Neutrophil (primary cell): ENCODE data around the gene MIGA2.
"Not testable (repeated sequence)": the region's sequence is repeated elsewhere in the genome, so short reads cannot be mapped to it uniquely, and the experiment has no call there.

Source experiments
- H3K27ac ChIP-seq: fragments of 200-600 bp; sonication (generic); 2 replicates; pipeline ENCODE4 v1.5.1; 2016; ENCODE audit warnings: mild to moderate bottlenecking, moderate library complexity
- H3K27me3 ChIP-seq: fragments of 200-600 bp; sonication (generic); 2 replicates; pipeline ENCODE4 v1.6.0; 2016; ENCODE audit warnings: mild to moderate bottlenecking
- H3K36me3 ChIP-seq: fragments of 200-600 bp; sonication (generic); 2 replicates; pipeline ENCODE4 v1.5.1; 2017
- H3K4me1 ChIP-seq, 2 experiments: fragments of 200-600 bp in 1 of 2; sonication (generic) in 1 of 2; 1 replicate in 1 of 2; 2 replicates in 1 of 2; pipeline versions ENCODE4 v1.5.1 to v1.6.1; 2013 to 2016; ENCODE audit warnings: low read depth in 1 of 2, low read length in 1 of 2, mild to moderate bottlenecking in 1 of 2, moderate library complexity in 1 of 2; ENCODE audit not compliant: control insufficient read depth in 1 of 2, insufficient read depth in 1 of 2
- H3K4me3 ChIP-seq, 2 experiments: fragments of 200-600 bp in 1 of 2; sonication (generic) in 1 of 2; 1 replicate in 1 of 2; 2 replicates in 1 of 2; pipeline ENCODE4 v1.5.1; 2013 to 2016; ENCODE audit warnings: low read depth in 1 of 2, low read length in 1 of 2, mild to moderate bottlenecking in 1 of 2, moderate library complexity in 1 of 2
- H3K9me3 ChIP-seq: fragments of 200-600 bp; sonication (generic); 2 replicates; pipeline ENCODE4 v1.5.1; 2016
- CTCF ChIP-seq: fragments of 200-600 bp; sonication (generic); IDR thresholded peaks from 2 replicates; pipeline ENCODE4 v1.5.1; 2016; ENCODE audit warnings: antibody characterized with exemption

The MIGA2 gene

DNA sequence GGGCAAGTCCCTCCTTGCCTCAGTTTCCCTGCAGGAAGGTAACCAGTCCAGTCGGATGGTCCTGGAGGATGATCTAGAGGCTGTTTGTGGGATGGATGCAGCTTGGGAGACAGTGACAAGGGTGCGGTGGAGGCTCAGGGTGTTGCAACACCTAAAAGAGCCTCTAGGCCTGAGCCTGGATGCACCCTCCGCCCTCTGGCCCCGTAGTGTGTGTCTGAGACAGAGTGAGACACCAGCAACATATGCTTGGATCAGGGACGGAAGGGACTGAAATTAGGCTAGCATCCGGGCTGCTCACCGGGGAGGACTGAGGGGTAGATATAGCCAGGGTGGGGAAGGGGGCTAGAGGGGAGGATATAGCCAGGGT is 73.1 kb downstream of the MIGA2 start:
- no peak for TF ChIP-seq CTCF
- Histone ChIP-seq H3K27ac (no peak overlapping the region), H3K27me3 (no peaks in the 10 kb centered on the region), H3K4me3 (no peak overlapping the region), H3K36me3 (peaks cover 5% of the 10 kb centered on the region), H3K9me3 (no peaks in the 10 kb centered on the region), H3K4me1 (peaks cover 21 to 26% of the 10 kb centered on the region in 2 experiments)

DNA sequence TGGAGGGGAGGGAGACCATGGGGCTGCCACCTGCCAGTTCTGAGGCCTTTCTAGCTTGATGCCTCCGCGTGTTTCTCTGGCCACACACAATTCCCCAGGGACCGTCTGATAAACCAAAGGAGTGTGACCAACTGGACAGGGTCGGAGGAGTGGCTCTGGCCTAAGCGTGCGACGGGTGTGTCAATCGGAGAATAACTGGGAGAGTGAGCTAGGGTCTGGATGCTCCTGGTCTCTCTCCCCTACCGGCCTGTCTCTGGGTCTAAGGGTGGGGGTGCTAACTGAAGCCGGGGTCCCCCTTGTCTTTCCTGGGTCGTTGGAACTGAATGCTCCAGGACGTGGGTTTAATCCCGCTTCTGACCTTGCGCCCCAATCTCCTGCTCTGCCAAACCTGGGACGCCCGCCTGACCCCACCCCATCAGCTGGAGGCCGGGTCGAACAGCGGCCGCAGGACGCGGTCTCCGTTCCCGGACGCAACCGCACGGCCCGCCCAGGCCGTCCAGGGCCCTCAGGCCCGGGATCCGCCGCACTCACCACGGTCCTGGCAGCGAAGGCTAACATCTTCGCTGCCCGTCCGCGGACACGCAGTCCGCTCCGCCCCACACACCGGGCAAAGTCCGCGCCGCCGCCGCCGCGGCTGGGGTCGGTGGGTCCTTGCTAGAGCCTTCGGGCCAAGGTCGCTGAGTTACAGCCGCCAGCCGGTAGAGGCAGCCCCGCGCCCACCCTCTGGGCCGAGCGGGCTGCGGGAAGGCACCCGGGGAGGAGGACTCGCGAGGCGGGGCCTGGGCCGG is 73.7 kb downstream of the MIGA2 start:
- H3K9me3 ChIP-seq, result no peaks in the 10 kb centered on the region
- H3K27me3 ChIP-seq, result no peaks in the 10 kb centered on the region
- peak overlapping the region; percentile 95 to 99 for H3K4me3 ChIP-seq
- H3K36me3 ChIP-seq, result peaks cover 5% of the 10 kb centered on the region
- TF ChIP-seq CTCF, result no peak
- H3K4me1 ChIP-seq, result peaks cover 21 to 26% of the 10 kb centered on the region in 2 experiments
- H3K27ac ChIP-seq, result peak overlapping the region; percentile 91

- peak; percentile 42 for TF ChIP-seq CTCF
Measured at GRCh38 chr9:129110740-129111527, 74.5 kb downstream of the MIGA2 start, which contains the start of the genes CRAT and PTPA. Gene CRAT, minus strand, starts transcription at chr9:129110793. Its CDS starts 284 bp downstream, at chr9:129110509. Gene PTPA, plus strand, starts transcription at chr9:129111415. Its CDS starts 186 bp downstream, at chr9:129111601.

GRCh38 chr9:129111528-129112151 is 75.2 kb downstream of the MIGA2 start:
- Histone ChIP-seq H3K9me3 (no peaks in the 10 kb centered on the region), H3K36me3 (peaks cover 5% of the 10 kb centered on the region), H3K4me3 (peak overlapping the region; percentile 95 to 99), H3K4me1 (peaks cover 21 to 26% of the 10 kb centered on the region in 2 experiments), H3K27me3 (no peaks in the 10 kb centered on the region), H3K27ac (peak overlapping the region; percentile 91)
- no peak for TF ChIP-seq CTCF

More at GRCh38 chr9:129110740-129111527, 74.5 kb downstream of the MIGA2 start, which contains the start of the genes CRAT and PTPA:
- peak within 1 kb of the TSS; percentile 95 to 99 for H3K4me3 ChIP-seq
- H3K9me3 ChIP-seq, result no peaks in the 10 kb centered on the region
- H3K27me3 ChIP-seq, result no peaks in the 10 kb centered on the region
- peaks cover 5% of the 10 kb centered on the region for H3K36me3 ChIP-seq
- H3K27ac ChIP-seq, result peak within 1 kb of the TSS; percentile 91
- H3K4me1 ChIP-seq, result peaks cover 21 to 26% of the 10 kb centered on the region in 2 experiments

DNA sequence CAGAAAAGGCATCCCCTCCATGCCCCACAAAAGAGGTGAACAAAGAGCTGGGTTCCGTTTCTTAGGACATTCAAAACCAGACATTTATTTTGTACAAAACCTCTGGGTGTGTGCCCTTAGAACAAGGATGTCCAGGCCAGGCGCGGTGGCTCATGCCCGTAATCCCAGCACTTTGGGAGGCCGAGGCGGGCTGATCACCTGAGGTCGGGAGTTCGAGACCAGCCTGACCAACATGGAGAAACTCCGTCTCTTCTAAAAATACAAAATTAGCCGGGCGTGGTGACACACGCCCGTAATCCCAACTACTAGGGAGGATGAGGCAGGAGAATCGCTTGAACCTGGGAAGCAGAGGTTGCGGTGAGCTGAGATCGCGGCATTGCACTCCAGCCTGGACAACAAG is 76.1 kb downstream of the MIGA2 start:
- peaks cover 21 to 26% of the 10 kb centered on the region in 2 experiments for H3K4me1 ChIP-seq
- H3K27ac ChIP-seq, H3K27me3 ChIP-seq, H3K9me3 ChIP-seq, H3K36me3 ChIP-seq: not testable (repeated sequence)
- H3K4me3 ChIP-seq, result peak overlapping the region in 1 of 2 experiments; percentile 95
